HG02885 (cell line): ENCODE measurements around the gene ITGB1BP1.

Experiments used
- ATAC-seq: cut with Tn5 transposase; IDR thresholded peaks from one replicate; pipeline ENCODE4 v1.9.1; 2021; ENCODE audit warnings: mild to moderate bottlenecking; ENCODE audit not compliant: unreplicated experiment, poor library complexity

Gene ITGB1BP1

GRCh38 chr2:9428965-9429577 lies 5.7 kb upstream of the ITGB1BP1 start:
- ATAC-seq, result no peak

GRCh38 chr2:9424447-9425164 lies 1.3 kb upstream of the ITGB1BP1 start:
- no peak for ATAC-seq

- peak; percentile 1 for ATAC-seq
These were observed 569 bp upstream of the ITGB1BP1 start for GRCh38 chr2:9423922-9424272.

GRCh38 chr2:9422321-9423099 lies 818 bp downstream of the ITGB1BP1 start:
- peak; percentile 18 for ATAC-seq

- ATAC-seq, result no peak
These were observed 2.8 kb downstream of the ITGB1BP1 start for GRCh38 chr2:9420495-9420894.

- no peak for ATAC-seq
These were observed 3.8 kb downstream of the ITGB1BP1 start for GRCh38 chr2:9419541-9419940.

GRCh38 chr2:9418746-9419145 lies 4.6 kb downstream of the ITGB1BP1 start:
- ATAC-seq, result no peak

- ATAC-seq, result no peak
These were observed 5.6 kb downstream of the ITGB1BP1 start for GRCh38 chr2:9417725-9418124.

- no peak for ATAC-seq
These were observed 6.4 kb downstream of the ITGB1BP1 start for GRCh38 chr2:9416962-9417316.

GRCh38 chr2:9416267-9416961 lies 6.9 kb downstream of the ITGB1BP1 start:
- ATAC-seq, result no peak

- ATAC-seq, result no peak
These were observed 7.7 kb downstream of the ITGB1BP1 start for GRCh38 chr2:9415516-9416169.

- no peak for ATAC-seq
These were observed 10.5 kb downstream of the ITGB1BP1 start for GRCh38 chr2:9412781-9413180.

- ATAC-seq, result no peak
These were observed 13.2 kb downstream of the ITGB1BP1 start for GRCh38 chr2:9410108-9410507.

- ATAC-seq, result no peak
These were observed 14.6 kb downstream of the ITGB1BP1 start for GRCh38 chr2:9408641-9409151.

- no peak for ATAC-seq
These were observed 15.9 kb downstream of the ITGB1BP1 start for GRCh38 chr2:9407363-9407811.

GRCh38 chr2:9406529-9407362 lies 16.6 kb downstream of the ITGB1BP1 start:
- ATAC-seq, result no peak

- ATAC-seq, result no peak
These were observed 17.7 kb downstream of the ITGB1BP1 start for GRCh38 chr2:9405636-9406035.

GRCh38 chr2:9404451-9404850 lies 18.9 kb downstream of the ITGB1BP1 start:
- no peak for ATAC-seq

- no peak for ATAC-seq
These were observed 19.4 kb downstream of the ITGB1BP1 start for GRCh38 chr2:9403924-9404323.
